ENCODE results near the gene DDX17.

DNA sequence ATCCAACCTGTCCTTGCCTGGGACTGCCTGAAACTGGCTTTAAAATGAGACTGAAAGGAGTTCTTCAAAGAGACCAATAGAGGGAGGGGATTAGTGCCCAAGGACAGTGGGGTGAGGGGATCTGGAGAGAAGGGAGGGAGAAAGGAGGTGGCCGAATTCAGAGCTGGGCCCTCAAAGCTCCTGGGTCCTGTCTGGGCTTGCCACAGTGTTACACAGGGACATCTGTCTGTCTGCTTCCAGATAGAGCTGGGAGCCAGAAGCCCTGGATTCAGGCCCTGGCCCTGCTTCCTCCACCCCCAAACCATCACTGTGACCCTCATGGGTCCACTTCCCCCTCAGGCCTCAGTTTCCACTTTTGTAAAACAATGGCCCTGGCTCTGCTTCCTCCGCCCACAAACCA lies 54.7 kb downstream of the DDX17 start:
- TF ChIP-seq, protein P1, sequence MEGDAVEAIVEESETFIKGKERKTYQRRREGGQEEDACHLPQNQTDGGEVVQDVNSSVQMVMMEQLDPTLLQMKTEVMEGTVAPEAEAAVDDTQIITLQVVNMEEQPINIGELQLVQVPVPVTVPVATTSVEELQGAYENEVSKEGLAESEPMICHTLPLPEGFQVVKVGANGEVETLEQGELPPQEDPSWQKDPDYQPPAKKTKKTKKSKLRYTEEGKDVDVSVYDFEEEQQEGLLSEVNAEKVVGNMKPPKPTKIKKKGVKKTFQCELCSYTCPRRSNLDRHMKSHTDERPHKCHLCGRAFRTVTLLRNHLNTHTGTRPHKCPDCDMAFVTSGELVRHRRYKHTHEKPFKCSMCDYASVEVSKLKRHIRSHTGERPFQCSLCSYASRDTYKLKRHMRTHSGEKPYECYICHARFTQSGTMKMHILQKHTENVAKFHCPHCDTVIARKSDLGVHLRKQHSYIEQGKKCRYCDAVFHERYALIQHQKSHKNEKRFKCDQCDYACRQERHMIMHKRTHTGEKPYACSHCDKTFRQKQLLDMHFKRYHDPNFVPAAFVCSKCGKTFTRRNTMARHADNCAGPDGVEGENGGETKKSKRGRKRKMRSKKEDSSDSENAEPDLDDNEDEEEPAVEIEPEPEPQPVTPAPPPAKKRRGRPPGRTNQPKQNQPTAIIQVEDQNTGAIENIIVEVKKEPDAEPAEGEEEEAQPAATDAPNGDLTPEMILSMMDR (conservative IDR thresholded peaks at IDR 0.05; ENCODE audit: low read depth, low read length), result no peak
- TF ChIP-seq EZH2 (IDR thresholded peaks at IDR 0.05; ENCODE audit: borderline replicate concordance, low read depth, low read length, poor library complexity, severe bottlenecking), result no peak
